ENCODE data around the gene R3HDM1.
A peak's percentile ranks its signal among the peaks of the same experiment; 100 is the strongest.

R3HDM1 gene

GRCh38 chr2:135547311-135547710, 16.0 kb downstream of the R3HDM1 start:
- ATAC-seq, result no peak
- H3K4me3 Mint-ChIP-seq, result no peak overlapping the region
- no peaks in the 10 kb centered on the region for H3K9me3 Mint-ChIP-seq
- H3K4me1 Mint-ChIP-seq, result peaks cover 10% of the 10 kb centered on the region
- no peak overlapping the region for H3K27ac Mint-ChIP-seq
- no peaks in the 10 kb centered on the region for H3K36me3 Mint-ChIP-seq
- DNase-seq (ENCODE audit: low spot score in 2 of 2), result no peak

DNA sequence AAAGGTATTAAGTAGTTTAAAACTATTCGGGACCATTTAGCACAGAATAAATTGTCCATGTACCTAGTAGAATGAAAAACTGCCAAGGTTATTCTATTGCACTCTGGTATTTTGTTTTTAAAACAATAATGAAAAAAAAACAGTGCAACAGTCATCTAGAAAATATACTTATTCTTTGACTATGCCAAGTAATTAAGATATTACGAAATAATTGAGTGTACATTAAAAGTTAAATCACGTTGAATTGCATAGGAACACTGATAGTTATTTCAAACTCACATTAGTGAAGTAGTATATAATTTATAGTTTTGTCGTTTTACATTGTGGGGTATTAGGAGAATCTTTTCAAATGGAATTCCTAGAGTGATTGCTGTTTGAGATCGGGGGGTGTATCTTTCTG, 20.1 kb downstream of the R3HDM1 start:
- Mint-ChIP-seq H3K4me1 (peaks cover 16% of the 10 kb centered on the region), H3K36me3 (no peaks in the 10 kb centered on the region), H3K27ac (no peak overlapping the region), H3K9me3 (no peaks in the 10 kb centered on the region), H3K4me3 (no peak overlapping the region)
- DNase-seq (ENCODE audit: low spot score in 2 of 2), result no peak
- ATAC-seq, result no peak

DNA sequence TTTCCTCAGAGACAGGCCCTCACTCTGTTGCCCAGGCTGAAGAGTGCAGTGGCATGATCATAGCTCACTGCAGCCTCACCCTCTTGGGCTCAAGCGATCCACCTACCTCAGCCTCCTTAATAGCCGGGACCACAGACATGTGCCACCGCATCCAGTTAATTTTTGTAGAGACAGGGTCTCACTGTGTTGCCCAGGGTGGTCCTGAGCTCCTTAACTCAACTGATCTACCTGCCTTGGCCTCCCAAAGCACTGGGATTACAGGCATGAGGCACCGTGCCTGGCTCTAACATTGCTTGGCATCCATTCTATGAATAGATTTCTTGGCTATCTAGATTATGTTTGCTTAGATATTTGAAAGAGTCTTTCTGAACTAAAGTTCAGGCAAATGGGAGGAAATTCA, 21.6 kb downstream of the R3HDM1 start:
- Mint-ChIP-seq H3K36me3 (no peaks in the 10 kb centered on the region), H3K4me3 (no peak overlapping the region), H3K9me3 (no peaks in the 10 kb centered on the region), H3K27ac (no peak overlapping the region), H3K4me1 (peaks cover 21% of the 10 kb centered on the region)
- no peak for DNase-seq (ENCODE audit: low spot score in 2 of 2)
- no peak for ATAC-seq

DNA sequence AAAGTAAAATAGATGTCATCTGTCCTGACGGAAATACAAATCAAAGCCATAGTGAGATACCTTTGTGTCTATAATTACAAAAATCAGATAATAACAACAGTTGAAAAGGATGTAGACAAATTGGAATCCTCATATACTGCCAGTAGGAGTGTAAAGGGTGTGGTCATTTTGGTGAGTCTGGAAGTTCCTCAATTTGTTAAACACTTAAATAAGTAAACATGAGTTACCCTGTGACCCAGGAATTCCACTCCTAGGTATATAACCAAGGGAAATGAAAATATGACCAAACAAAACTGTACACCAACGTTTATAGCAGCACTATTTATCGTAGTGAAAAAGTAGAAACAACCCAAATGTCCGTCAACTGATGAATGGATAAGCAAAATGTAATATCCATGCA, 24.0 kb downstream of the R3HDM1 start:
- Mint-ChIP-seq H3K9me3 (no peaks in the 10 kb centered on the region), H3K4me1 (peaks cover 21% of the 10 kb centered on the region), H3K4me3 (no peak overlapping the region), H3K36me3 (no peaks in the 10 kb centered on the region), H3K27ac (no peak overlapping the region)
- ATAC-seq, result no peak
- DNase-seq (ENCODE audit: low spot score in 2 of 2), result no peak

DNA sequence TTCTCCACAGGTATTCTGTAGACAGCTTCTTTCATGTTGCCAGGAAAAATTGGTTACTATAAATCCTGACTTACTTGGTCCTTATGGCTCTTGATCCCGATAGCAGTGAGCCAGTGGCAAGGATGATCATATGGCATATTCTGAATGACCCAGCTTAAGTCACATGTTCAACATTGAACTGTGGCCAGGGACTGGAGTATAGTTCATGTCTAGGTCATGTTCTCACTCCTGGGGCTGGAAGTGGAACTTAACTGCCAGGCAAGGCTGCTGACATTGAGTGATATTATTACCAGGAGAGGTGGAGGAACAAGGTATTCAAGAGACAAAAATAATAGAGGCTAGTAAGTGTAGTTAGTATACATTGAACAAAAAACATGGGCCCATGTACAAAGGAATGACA, 26.2 kb downstream of the R3HDM1 start:
- no peak for ATAC-seq
- no peak for DNase-seq (ENCODE audit: low spot score in 2 of 2)

DNA sequence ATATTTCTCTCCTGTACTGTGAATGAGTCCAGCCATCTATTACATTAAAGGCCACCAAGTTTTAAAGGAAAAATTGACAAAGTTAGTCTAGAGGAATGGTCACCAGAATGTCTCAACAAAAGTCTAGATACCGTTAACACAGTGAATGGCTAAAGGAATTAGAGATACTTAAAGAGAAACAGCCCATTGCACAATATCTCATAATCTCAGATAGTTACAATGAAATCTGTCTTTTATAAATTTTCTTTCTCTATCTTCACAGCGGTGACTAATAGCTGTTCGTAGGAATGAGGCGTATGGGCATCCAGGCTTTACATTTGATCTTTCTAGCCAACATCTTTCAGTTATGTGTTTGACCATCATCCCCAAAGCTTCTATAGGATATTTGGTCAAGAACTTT, 30.6 kb downstream of the R3HDM1 start:
- Mint-ChIP-seq H3K4me1 (peaks cover 15% of the 10 kb centered on the region), H3K27ac (no peak overlapping the region), H3K4me3 (no peak overlapping the region), H3K9me3 (no peaks in the 10 kb centered on the region), H3K36me3 (no peaks in the 10 kb centered on the region)
- ATAC-seq (no peak), DNase-seq (ENCODE audit: low spot score in 2 of 2) (no peak)

More for the DNA sequence above, 26.2 kb downstream of the R3HDM1 start:
- H3K4me3 Mint-ChIP-seq, result no peak overlapping the region
- H3K36me3 Mint-ChIP-seq, result no peaks in the 10 kb centered on the region
- peaks cover 21% of the 10 kb centered on the region for H3K4me1 Mint-ChIP-seq
- no peak overlapping the region for H3K27ac Mint-ChIP-seq
- H3K9me3 Mint-ChIP-seq, result no peaks in the 10 kb centered on the region

DNA sequence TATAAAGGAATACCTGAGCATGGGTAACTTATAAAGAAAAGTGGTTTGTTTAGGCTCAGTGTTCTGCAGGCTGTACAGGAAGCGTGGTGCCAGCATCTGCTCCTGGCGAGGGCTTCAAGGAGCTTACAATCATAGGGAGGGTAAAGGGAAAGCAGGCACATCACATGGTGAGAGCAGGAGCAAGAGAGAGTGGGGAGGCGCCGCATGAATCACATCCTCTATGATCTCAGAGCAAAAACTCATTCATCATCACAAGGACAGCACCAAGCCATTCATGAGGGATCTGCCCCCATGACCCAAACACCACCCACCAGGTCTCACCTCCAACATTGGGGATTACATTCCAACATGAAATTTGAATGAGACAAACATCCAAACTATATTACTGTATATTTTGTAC, 32.5 kb downstream of the R3HDM1 start:
- H3K27ac Mint-ChIP-seq, result no peak overlapping the region
- peaks cover 7% of the 10 kb centered on the region for H3K4me1 Mint-ChIP-seq
- DNase-seq (ENCODE audit: low spot score in 2 of 2), result no peak
- peak; percentile 68 for ATAC-seq
- no peaks in the 10 kb centered on the region for H3K9me3 Mint-ChIP-seq
- no peak overlapping the region for H3K4me3 Mint-ChIP-seq
- no peaks in the 10 kb centered on the region for H3K36me3 Mint-ChIP-seq

DNA sequence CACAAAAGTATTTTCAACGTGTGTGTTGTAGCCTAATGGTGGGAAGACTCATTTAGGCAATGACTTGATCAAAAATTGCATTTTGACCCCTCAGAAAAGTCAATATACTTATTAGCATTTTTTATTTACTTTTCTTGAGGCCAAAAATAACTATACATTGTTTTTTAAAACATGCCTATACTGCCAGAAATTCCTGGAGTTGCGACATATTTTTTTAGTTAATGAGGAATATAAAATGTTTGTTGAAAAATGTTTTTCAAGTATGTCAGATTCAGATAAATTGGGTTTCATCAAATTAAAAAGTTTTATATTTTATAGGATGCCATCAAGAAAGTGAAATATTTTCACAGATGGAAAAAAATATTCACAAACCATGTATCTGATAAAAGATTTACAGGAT, 39.6 kb downstream of the R3HDM1 start:
- no peak for ATAC-seq
- no peak overlapping the region for H3K27ac Mint-ChIP-seq
- H3K9me3 Mint-ChIP-seq, result no peaks in the 10 kb centered on the region
- H3K4me3 Mint-ChIP-seq, result no peak overlapping the region
- DNase-seq (ENCODE audit: low spot score in 2 of 2), result no peak
- H3K4me1 Mint-ChIP-seq, result no peaks in the 10 kb centered on the region
- peaks cover 14% of the 10 kb centered on the region for H3K36me3 Mint-ChIP-seq

DNA sequence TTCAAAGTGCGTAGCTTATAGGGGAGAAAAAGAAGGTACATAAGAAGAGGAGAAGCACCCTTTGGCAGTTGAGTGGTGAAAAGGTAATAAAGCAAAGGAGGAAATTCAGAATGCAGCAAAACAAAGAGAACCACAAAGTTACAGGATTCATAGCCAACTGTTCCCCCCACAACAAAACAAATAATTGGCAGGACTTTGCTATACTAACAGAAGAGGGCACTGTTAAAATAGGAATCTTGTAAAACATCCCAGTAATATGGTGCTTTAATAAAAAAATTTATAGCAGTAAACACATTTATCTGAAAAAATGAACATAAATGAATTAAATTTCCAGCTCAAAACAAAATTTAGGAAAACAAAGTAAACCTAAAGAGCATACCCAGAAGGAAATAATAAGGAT, 42.3 kb downstream of the R3HDM1 start:
- H3K4me1 Mint-ChIP-seq, result no peaks in the 10 kb centered on the region
- H3K4me3 Mint-ChIP-seq, result no peak overlapping the region
- peaks cover 18% of the 10 kb centered on the region for H3K36me3 Mint-ChIP-seq
- no peaks in the 10 kb centered on the region for H3K9me3 Mint-ChIP-seq
- DNase-seq (ENCODE audit: low spot score in 2 of 2) (no peak), ATAC-seq (no peak)
- H3K27ac Mint-ChIP-seq, result no peak overlapping the region

DNA sequence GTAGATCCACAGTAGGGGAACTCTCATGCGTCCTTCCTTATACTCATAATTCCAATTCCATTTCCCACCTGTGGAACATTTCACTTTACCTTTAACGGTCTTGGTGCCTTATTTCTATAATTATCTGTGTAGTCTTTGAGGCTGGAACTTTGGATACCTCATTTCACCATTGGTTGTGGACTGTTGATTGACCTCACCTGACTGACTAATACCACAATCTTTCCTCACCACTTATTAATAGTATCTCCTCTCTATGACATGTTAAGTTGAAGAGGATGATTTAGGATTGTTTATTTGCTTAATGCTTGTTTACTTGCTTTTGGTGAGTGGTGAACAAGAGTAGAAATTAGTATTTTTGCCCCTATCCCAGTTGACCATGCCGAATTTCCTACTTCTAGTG, 50.0 kb downstream of the R3HDM1 start:
- H3K4me3 Mint-ChIP-seq, result no peak overlapping the region
- H3K36me3 Mint-ChIP-seq, result peaks cover 4% of the 10 kb centered on the region
- no peak for ATAC-seq
- no peak for DNase-seq (ENCODE audit: low spot score in 2 of 2)
- no peak overlapping the region for H3K27ac Mint-ChIP-seq
- H3K4me1 Mint-ChIP-seq, result no peaks in the 10 kb centered on the region
- H3K9me3 Mint-ChIP-seq, result no peaks in the 10 kb centered on the region

DNA sequence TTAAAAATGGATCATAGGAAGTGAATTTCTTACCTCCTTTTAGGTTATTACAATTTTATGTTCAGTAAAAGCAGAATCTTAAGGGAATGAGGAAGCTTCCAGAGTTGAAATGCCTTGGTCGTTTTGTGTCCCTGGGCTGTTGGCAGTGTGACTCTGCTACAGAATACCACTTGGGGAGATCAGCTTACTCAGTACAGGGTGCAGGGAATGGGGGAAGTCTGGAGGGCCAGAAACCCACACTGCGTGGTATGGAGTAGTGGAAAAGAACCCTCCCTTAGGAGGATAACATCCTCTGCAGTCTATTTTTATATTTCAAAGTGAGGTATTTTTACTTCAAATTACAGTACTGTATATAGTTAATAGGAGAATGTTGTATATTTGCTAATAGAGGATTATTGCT, 51.1 kb downstream of the R3HDM1 start:
- ATAC-seq (no peak), DNase-seq (ENCODE audit: low spot score in 2 of 2) (no peak)
- Mint-ChIP-seq H3K4me1 (no peaks in the 10 kb centered on the region), H3K27ac (no peak overlapping the region), H3K9me3 (no peaks in the 10 kb centered on the region), H3K4me3 (no peak overlapping the region), H3K36me3 (no peaks in the 10 kb centered on the region)

DNA sequence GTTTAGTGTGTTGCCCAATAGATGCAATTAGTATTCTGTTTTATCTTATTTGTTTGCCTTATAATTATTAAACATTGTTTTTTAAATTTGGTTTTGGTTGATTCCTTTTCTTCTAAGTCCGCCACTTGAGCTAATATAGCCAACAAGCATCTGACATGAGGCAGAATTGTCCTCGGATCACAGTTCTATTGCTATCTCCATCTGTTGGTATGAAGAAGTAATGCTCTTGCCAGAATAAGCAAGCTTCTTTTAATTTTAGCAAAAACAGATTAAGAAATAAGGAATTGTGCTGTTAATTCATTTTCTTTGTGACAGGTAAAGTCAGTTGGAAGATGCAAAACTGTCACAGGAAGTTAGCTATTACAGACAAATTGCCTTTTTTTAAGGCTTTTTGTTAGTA, 54.3 kb downstream of the R3HDM1 start:
- H3K4me3 Mint-ChIP-seq, result no peak overlapping the region
- ATAC-seq (no peak), DNase-seq (ENCODE audit: low spot score in 2 of 2) (no peak)
- no peaks in the 10 kb centered on the region for H3K36me3 Mint-ChIP-seq
- H3K4me1 Mint-ChIP-seq, result peaks cover 9% of the 10 kb centered on the region
- no peak overlapping the region for H3K27ac Mint-ChIP-seq
- H3K9me3 Mint-ChIP-seq, result no peaks in the 10 kb centered on the region

DNA sequence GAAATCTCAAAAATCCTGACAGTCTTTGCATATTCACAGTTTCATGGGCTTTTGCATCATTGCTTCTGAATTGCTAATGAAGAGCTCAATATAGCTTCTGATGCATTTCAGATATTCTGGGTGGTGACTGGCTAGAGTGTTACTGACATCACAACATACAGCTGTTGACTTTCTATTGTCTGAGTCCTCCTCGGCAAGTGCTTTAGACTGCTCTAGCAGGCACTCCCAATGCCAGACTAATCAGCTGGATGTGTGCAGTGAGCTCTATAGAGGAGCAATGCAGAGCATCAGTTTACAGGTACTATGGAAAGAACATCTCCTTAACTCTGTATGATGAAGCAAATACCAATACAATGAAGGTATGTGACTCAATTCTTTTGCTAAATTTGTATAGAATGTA, 54.9 kb downstream of the R3HDM1 start:
- DNase-seq (ENCODE audit: low spot score in 2 of 2), result no peak
- Mint-ChIP-seq H3K4me3 (no peak overlapping the region), H3K4me1 (peaks cover 9% of the 10 kb centered on the region), H3K36me3 (no peaks in the 10 kb centered on the region), H3K9me3 (no peaks in the 10 kb centered on the region), H3K27ac (no peak overlapping the region)
- ATAC-seq, result no peak

DNA sequence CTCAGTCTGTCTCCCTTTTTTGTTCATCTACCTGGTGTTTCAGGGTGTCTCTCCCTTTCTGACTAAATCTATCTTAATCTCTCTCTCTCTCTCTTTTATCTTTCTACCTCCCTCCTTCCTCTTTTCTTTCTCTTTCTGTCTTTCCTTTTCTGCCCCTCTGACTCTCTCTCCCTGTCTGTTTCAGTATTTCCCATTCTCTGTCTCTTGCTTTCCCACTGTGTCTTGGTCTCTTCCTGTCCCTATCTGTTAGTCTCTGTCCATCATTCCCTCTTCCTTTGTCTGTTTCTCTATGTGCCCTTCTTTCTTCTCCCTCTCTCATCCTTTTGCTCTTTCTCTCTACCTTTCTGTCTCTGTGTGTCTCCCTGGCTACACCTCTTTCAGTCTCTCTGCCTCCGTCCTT, 56.7 kb downstream of the R3HDM1 start:
- DNase-seq (ENCODE audit: low spot score in 2 of 2) (no peak), ATAC-seq (no peak)
- Mint-ChIP-seq H3K36me3 (no peaks in the 10 kb centered on the region), H3K27ac (peak overlapping the region; percentile 1), H3K9me3 (no peaks in the 10 kb centered on the region), H3K4me1 (peaks cover 9% of the 10 kb centered on the region), H3K4me3 (no peak overlapping the region)

- Mint-ChIP-seq H3K4me3 (no peak overlapping the region), H3K9me3 (no peaks in the 10 kb centered on the region), H3K27ac (no peak overlapping the region), H3K36me3 (no peaks in the 10 kb centered on the region), H3K4me1 (peaks cover 9% of the 10 kb centered on the region)
- ATAC-seq (no peak), DNase-seq (ENCODE audit: low spot score in 2 of 2) (no peak)
Observed at GRCh38 chr2:135590619-135591260, 59.5 kb downstream of the R3HDM1 start.

DNA sequence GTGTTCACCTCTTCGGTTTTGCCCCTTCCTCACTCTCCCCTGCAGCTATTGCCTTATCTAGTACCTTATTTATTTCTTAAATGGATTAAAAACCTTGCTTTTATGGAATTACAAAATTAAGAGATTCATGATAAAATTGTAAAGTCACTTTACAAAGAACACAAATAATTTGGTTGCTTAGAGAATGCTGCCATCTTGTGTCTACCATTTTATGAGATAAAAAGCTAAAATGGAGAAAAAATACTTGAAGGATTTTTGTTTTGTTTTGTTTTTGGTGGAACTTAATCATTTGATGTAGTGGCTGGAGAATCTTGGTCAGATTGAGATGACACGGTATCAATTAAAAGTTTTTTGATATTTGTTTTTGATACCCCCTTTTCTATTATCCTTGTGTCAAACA, 69.6 kb downstream of the R3HDM1 start:
- peaks cover 33% of the 10 kb centered on the region for H3K36me3 Mint-ChIP-seq
- no peaks in the 10 kb centered on the region for H3K9me3 Mint-ChIP-seq
- ATAC-seq (no peak), DNase-seq (ENCODE audit: low spot score in 2 of 2) (no peak)
- no peak overlapping the region for H3K4me3 Mint-ChIP-seq
- H3K4me1 Mint-ChIP-seq, result no peaks in the 10 kb centered on the region
- H3K27ac Mint-ChIP-seq, result no peak overlapping the region

DNA sequence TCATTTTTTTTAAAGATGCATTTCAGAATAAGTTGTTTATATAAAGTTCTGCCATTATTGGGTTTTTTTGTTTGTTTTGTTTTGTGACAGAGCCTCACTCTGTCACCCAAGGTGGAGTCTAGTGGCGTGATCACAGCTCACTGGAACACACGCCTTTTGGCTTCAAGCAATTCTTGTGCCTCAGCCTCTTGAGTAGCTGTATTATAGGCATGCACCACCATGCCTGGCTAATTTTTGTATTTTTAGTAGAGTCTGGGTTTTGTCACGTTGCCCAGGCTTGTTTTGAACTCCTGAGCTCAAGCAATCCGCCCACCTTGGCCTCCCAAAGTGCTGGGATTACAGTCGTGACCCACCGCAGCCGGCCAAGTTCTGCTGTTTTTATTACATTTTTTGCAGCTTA, 72.3 kb downstream of the R3HDM1 start:
- no peak for ATAC-seq

More for the DNA sequence above, 72.3 kb downstream of the R3HDM1 start:
- Mint-ChIP-seq H3K4me3 (no peak overlapping the region), H3K36me3 (peaks cover 37% of the 10 kb centered on the region), H3K4me1 (no peaks in the 10 kb centered on the region), H3K27ac (peak overlapping the region; percentile 58), H3K9me3 (no peaks in the 10 kb centered on the region)
- no peak for DNase-seq (ENCODE audit: low spot score in 2 of 2)
